ENCODE results near the gene YBX1.

The YBX1 gene

GRCh38 chr1:42681741-42682483 is at the start of gene YBX1:
Gene YBX1 (plus strand): TSS chr1:42682418. CDS start chr1:42682566, 148 bp downstream.
- Mint-ChIP-seq H3K9me3 (no peaks in the 10 kb centered on the region), H3K4me1 (ENCODE audit: low read depth) (peaks cover 59% of the 10 kb centered on the region), H3K4me3 (peak within 1 kb of the TSS; percentile 98), H3K36me3 (ENCODE audit: low read depth) (peaks cover 44% of the 10 kb centered on the region), H3K27me3 (no peaks in the 10 kb centered on the region), H3K27ac (peak within 1 kb of the TSS; percentile 98)

- Mint-ChIP-seq H3K27me3 (no peaks in the 10 kb centered on the region), H3K4me1 (ENCODE audit: low read depth) (no peaks in the 10 kb centered on the region), H3K36me3 (ENCODE audit: low read depth) (no peaks in the 10 kb centered on the region), H3K27ac (no peak overlapping the region), H3K4me3 (no peak overlapping the region), H3K9me3 (no peaks in the 10 kb centered on the region)
These were observed 43.1 kb upstream of the YBX1 start for GRCh38 chr1:42639116-42639515.

- no peak overlapping the region for H3K27ac Mint-ChIP-seq
- H3K36me3 Mint-ChIP-seq (ENCODE audit: low read depth), result peaks cover 22% of the 10 kb centered on the region
- no peaks in the 10 kb centered on the region for H3K27me3 Mint-ChIP-seq
- peaks cover 13% of the 10 kb centered on the region for H3K9me3 Mint-ChIP-seq
- no peaks in the 10 kb centered on the region for H3K4me1 Mint-ChIP-seq (ENCODE audit: low read depth)
- no peak overlapping the region for H3K4me3 Mint-ChIP-seq
These were observed 36.2 kb upstream of the YBX1 start for GRCh38 chr1:42646056-42646455.

GRCh38 chr1:42657201-42657600 is 25.0 kb upstream of the YBX1 start:
- H3K4me1 Mint-ChIP-seq (ENCODE audit: low read depth), result peaks cover 43% of the 10 kb centered on the region
- H3K9me3 Mint-ChIP-seq, result no peaks in the 10 kb centered on the region
- H3K36me3 Mint-ChIP-seq (ENCODE audit: low read depth), result peaks cover 32% of the 10 kb centered on the region
- H3K4me3 Mint-ChIP-seq, result peak overlapping the region; percentile 99
- no peaks in the 10 kb centered on the region for H3K27me3 Mint-ChIP-seq
- peak overlapping the region; percentile 97 for H3K27ac Mint-ChIP-seq

- H3K9me3 Mint-ChIP-seq, result no peaks in the 10 kb centered on the region
These were observed 24.0 kb upstream of the YBX1 start, which contains the start of gene PPIH for GRCh38 chr1:42657981-42658876. Gene PPIH (plus strand): TSS chr1:42658423. CDS start chr1:42658447, 24 bp downstream.

DNA sequence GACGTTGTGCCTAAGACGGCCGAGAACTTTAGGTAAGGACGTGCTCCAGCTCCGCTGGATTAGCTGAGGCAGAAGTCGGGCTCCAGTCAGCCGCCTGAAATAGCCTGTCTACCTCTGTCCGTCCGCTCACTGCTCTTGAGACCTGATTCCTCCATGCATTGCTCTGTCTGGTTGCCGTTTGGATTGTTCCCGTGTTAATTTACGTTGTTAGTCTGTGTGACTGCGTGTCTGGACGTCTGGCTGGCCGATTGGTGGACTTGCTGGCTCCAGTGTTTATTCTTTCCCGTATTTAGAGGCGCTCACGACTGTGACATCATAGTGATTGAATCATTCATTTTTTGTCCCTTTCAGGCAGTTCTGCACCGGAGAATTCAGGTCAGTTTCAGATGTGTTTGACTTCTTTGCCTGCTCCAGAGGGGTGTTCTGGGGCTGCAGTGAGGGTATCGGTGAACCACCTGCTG is 23.3 kb upstream of the YBX1 start:
- Mint-ChIP-seq H3K4me1 (ENCODE audit: low read depth) (peaks cover 43% of the 10 kb centered on the region), H3K27me3 (no peaks in the 10 kb centered on the region)

More at GRCh38 chr1:42657981-42658876, 24.0 kb upstream of the YBX1 start, which contains the start of gene PPIH:
- Mint-ChIP-seq H3K4me3 (peak within 1 kb of the TSS; percentile 99), H3K27me3 (no peaks in the 10 kb centered on the region), H3K36me3 (ENCODE audit: low read depth) (peaks cover 37% of the 10 kb centered on the region), H3K4me1 (ENCODE audit: low read depth) (peaks cover 43% of the 10 kb centered on the region), H3K27ac (peak within 1 kb of the TSS; percentile 97)

GRCh38 chr1:42660907-42661500 is 21.2 kb upstream of the YBX1 start:
- peak overlapping the region; percentile 70 for H3K4me3 Mint-ChIP-seq
- peak overlapping the region; percentile 89 for H3K27ac Mint-ChIP-seq
- peaks cover 55% of the 10 kb centered on the region for H3K36me3 Mint-ChIP-seq (ENCODE audit: low read depth)

More for the DNA sequence above, 23.3 kb upstream of the YBX1 start:
- Mint-ChIP-seq H3K36me3 (ENCODE audit: low read depth) (peaks cover 42% of the 10 kb centered on the region), H3K9me3 (no peaks in the 10 kb centered on the region), H3K4me3 (peak overlapping the region; percentile 99), H3K27ac (peak overlapping the region; percentile 97)

GRCh38 chr1:42669936-42670335 is 12.3 kb upstream of the YBX1 start:
- Mint-ChIP-seq H3K27me3 (no peaks in the 10 kb centered on the region), H3K9me3 (no peaks in the 10 kb centered on the region), H3K4me3 (no peak overlapping the region), H3K4me1 (ENCODE audit: low read depth) (no peaks in the 10 kb centered on the region), H3K36me3 (ENCODE audit: low read depth) (peaks cover 79% of the 10 kb centered on the region), H3K27ac (no peak overlapping the region)

More at GRCh38 chr1:42660907-42661500, 21.2 kb upstream of the YBX1 start:
- no peaks in the 10 kb centered on the region for H3K9me3 Mint-ChIP-seq
- peaks cover 43% of the 10 kb centered on the region for H3K4me1 Mint-ChIP-seq (ENCODE audit: low read depth)
- H3K27me3 Mint-ChIP-seq, result no peaks in the 10 kb centered on the region

DNA sequence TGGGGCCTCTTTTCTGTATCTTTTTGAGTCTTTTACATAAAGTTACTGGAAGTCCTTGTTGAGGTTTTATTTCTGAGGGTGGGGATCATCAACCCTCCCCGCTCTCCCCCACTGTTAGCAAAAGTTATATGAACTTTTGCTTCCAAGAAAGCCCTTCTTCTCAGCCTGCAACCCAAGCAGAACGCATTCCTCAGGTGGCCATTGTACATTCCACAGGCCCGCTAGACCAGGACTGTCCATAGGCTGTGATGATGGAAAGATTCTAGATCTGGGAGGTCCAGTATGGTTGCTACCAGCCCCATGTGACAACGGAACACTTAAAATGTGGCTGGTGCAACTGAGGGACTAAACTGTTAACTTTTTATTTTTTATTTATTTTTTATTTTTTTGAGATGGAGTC is 11.8 kb upstream of the YBX1 start:
- Mint-ChIP-seq H3K9me3 (no peaks in the 10 kb centered on the region), H3K4me1 (ENCODE audit: low read depth) (no peaks in the 10 kb centered on the region), H3K4me3 (no peak overlapping the region), H3K36me3 (ENCODE audit: low read depth) (peaks cover 81% of the 10 kb centered on the region), H3K27me3 (no peaks in the 10 kb centered on the region), H3K27ac (no peak overlapping the region)

- no peaks in the 10 kb centered on the region for H3K9me3 Mint-ChIP-seq
- no peak overlapping the region for H3K4me3 Mint-ChIP-seq
- H3K36me3 Mint-ChIP-seq (ENCODE audit: low read depth), result peaks cover 49% of the 10 kb centered on the region
- H3K27me3 Mint-ChIP-seq, result no peaks in the 10 kb centered on the region
- H3K4me1 Mint-ChIP-seq (ENCODE audit: low read depth), result no peaks in the 10 kb centered on the region
- no peak overlapping the region for H3K27ac Mint-ChIP-seq
These were observed 8.0 kb upstream of the YBX1 start for GRCh38 chr1:42674214-42674613.

DNA sequence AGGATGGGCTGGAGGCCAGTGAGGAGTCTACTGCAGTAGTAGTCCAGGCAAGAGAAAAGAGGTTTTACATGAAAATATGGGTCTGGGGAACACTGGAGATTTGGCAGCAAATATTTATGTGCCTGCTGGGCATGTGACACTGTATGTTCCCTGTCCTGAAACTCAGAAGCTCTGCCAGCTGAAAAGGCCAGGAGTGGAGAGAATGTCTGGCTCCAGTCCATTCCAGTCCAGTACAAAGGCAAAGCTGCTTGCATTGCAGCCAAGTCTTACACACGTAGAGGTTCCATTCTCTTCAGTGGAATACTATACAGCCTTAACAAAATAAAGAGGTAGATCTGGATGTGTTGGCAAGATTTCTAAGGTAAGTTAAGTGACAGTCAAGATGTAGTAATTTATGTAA is 7.5 kb upstream of the YBX1 start:
- Mint-ChIP-seq H3K27ac (no peak overlapping the region), H3K9me3 (no peaks in the 10 kb centered on the region), H3K36me3 (ENCODE audit: low read depth) (peaks cover 46% of the 10 kb centered on the region), H3K4me1 (ENCODE audit: low read depth) (no peaks in the 10 kb centered on the region), H3K27me3 (no peaks in the 10 kb centered on the region), H3K4me3 (no peak overlapping the region)

- Mint-ChIP-seq H3K27ac (no peak overlapping the region), H3K27me3 (no peaks in the 10 kb centered on the region), H3K4me1 (ENCODE audit: low read depth) (peaks cover 8% of the 10 kb centered on the region), H3K4me3 (no peak overlapping the region), H3K9me3 (no peaks in the 10 kb centered on the region), H3K36me3 (ENCODE audit: low read depth) (peaks cover 39% of the 10 kb centered on the region)
These were observed 6.8 kb upstream of the YBX1 start for GRCh38 chr1:42675467-42675866.

DNA sequence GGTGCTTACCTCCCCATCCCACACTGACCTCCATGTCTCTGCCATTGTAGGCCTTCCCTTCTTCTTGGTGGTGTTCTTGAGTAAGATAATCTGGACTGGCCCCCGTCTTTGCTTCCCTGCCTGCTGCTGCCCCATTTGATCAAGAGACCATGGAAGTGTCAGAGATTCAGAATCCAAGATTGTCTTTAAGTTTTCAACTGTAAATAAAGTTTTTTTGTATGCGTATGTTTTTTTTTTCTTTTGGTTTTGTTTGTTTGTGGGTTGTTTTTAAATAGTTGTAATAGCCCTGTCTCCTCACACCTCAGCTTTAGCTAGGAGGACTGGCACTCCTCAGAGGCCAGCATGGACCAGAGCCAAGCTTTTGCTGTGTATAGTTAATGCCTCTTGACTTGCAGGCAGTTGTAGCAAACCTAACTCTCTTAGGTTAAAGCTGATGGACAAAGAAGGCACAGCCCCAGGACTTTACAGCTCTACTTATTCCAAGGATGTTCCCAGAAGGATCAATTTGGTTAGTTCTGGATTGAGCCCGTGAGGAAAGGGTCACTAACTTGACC is 5.6 kb upstream of the YBX1 start:
- H3K27me3 Mint-ChIP-seq, result no peaks in the 10 kb centered on the region
- no peak overlapping the region for H3K27ac Mint-ChIP-seq
- H3K4me1 Mint-ChIP-seq (ENCODE audit: low read depth), result peaks cover 19% of the 10 kb centered on the region
- H3K9me3 Mint-ChIP-seq, result no peaks in the 10 kb centered on the region
- H3K4me3 Mint-ChIP-seq, result no peak overlapping the region
- H3K36me3 Mint-ChIP-seq (ENCODE audit: low read depth), result peaks cover 41% of the 10 kb centered on the region

DNA sequence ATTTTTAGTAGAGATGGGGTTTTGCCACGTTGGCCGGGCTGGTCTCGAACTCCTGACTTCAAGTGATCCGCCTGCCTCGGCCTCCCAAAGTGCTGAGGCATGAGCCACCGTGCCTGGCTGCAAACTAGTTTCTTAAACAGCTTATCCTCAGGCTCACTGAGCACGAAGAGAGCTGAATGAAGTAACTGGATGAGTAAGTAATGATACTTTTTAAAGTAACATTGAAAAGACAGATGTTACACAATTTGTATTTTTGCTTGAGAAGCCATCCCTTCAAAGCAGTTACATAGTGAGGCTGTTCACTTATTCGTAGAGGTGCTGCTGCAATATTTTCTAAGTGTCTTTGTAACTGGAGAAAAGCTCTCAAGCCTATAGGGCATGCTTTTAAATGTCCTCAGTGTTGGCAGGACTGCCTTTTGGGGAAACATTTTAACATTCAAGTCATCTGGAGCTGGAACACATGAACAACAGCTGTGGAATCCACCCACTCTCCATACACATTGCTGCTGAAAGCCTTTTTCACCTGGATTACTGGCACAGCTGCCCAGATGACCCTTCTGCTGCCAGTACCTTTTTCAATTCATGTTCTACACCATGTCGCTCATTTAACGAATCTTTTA is 2.7 kb upstream of the YBX1 start:
- peak overlapping the region; percentile 98 for H3K4me3 Mint-ChIP-seq
- H3K27ac Mint-ChIP-seq, result no peak overlapping the region
- H3K9me3 Mint-ChIP-seq, result no peaks in the 10 kb centered on the region
- H3K4me1 Mint-ChIP-seq (ENCODE audit: low read depth), result peaks cover 34% of the 10 kb centered on the region
- no peaks in the 10 kb centered on the region for H3K27me3 Mint-ChIP-seq
- H3K36me3 Mint-ChIP-seq (ENCODE audit: low read depth), result peaks cover 30% of the 10 kb centered on the region
